ENCODE data around the gene TLE6.

GRCh38 chr19:3036119-3036976 lies 59.0 kb downstream of the TLE6 start:
- TF ChIP-seq CTCF (IDR thresholded peaks at IDR 0.05; ENCODE audit: extremely low read depth in 1 of 2, insufficient read depth in 1 of 2, low read depth in 1 of 2, low read length in 2 of 2): peak; percentile 12 to 28
- TF ChIP-seq POLR2AphosphoS5 (IDR thresholded peaks at IDR 0.05; ENCODE audit: insufficient read depth, low read depth, low read length): no peak
- TF ChIP-seq EZH2 (IDR thresholded peaks at IDR 0.05; ENCODE audit: borderline replicate concordance, low read depth, low read length, severe bottlenecking): no peak
- no peak for TF ChIP-seq GATA2 (IDR thresholded peaks at IDR 0.05; ENCODE audit: insufficient read depth, insufficient read length, low read depth, low read length)
- TF ChIP-seq POLR2A (IDR thresholded peaks at IDR 0.05; ENCODE audit: low read depth, low read length): peak; percentile 70
- TF ChIP-seq JUN (IDR thresholded peaks at IDR 0.05; ENCODE audit: borderline replicate concordance, insufficient read depth, insufficient read length, low read depth): no peak
- TF ChIP-seq MYC (IDR thresholded peaks at IDR 0.05; ENCODE audit: low read depth, low read length): no peak

All from endothelial cell of umbilical vein (primary cell).